OCI-M2 (cell line): ENCODE data around the gene THSD7A.

ENCODE experiments used
- DNase-seq: peaks from one replicate; lab custom pipeline; 2025; ENCODE audit not compliant: unreplicated experiment; lab: John Stamatoyannopoulos, UW

Gene THSD7A

GRCh38 chr7:11706666-11707605 lies 125.1 kb downstream of the THSD7A start:
- DNase-seq: no peak

GRCh38 chr7:11703829-11704228 lies 128.2 kb downstream of the THSD7A start:
- DNase-seq: no peak

- DNase-seq: no peak
These were observed 129.1 kb downstream of the THSD7A start for GRCh38 chr7:11702938-11703337.

GRCh38 chr7:11701829-11702560 lies 130.0 kb downstream of the THSD7A start:
- no peak for DNase-seq

GRCh38 chr7:11699666-11700065 lies 132.3 kb downstream of the THSD7A start:
- DNase-seq: no peak

DNA sequence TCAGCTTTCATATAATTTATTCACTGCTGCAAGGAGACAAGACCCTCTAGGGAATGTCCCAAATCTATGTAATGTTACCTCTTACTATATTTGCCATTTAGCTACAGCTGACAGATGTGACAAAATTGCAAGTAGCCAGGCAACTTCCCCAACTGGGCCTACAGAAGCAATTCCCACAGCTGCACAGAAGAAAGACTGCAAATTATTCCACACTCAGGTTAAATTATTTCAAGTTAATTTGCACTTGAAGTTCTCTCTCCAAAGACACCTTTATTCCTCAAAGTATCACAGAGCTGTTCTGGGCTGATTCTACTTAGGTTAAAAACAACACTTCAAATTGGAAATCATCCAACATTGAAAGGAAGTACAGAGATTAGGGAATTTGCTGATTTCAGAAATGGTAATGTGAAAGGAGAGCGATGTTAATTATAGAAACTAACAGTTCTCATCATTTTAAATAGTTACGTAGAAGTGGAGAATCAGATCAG lies 133.6 kb downstream of the THSD7A start:
- no peak for DNase-seq

- DNase-seq: no peak
These were observed 141.6 kb downstream of the THSD7A start for GRCh38 chr7:11690395-11690794.

DNA sequence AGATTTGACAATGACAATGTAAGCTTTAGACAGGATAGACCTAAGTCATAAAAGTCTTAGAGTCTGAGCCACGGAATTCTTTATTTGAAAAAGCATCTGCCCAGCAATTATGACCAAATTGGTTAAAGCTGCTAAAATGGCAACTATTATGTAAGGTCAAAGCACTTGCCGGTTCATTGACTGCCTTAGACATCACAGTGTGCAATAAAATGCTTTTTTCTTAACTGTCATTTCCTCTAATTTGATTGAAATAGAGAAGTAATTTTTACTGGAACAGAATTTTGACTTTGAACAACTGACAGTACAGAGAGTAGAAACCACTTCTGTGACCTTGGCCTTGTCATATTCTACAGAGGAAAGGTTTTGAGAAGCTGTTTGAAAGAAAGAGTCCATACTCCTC lies 142.9 kb downstream of the THSD7A start:
- DNase-seq: no peak

- no peak for DNase-seq
These were observed 150.5 kb downstream of the THSD7A start for GRCh38 chr7:11681461-11681860.

DNA sequence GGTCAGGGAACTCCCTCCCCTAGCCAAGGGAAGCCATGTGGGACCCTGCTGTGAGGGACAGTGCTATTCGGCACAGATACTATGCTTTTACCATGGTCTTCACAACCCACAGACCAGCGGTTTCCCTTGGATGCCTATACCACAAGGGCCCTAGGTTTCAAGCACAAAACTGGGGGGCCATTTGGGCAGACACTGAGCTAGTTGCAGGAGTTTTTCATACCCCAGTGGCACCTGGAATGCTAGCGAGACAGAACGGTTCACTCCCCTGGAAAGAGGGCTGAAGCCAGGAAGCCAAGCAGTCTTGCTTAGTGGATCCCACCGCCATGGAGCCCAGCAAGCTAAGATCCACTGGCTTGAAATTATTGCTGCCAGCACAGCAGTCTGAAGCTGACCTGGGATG lies 156.8 kb downstream of the THSD7A start:
- DNase-seq: no peak

DNA sequence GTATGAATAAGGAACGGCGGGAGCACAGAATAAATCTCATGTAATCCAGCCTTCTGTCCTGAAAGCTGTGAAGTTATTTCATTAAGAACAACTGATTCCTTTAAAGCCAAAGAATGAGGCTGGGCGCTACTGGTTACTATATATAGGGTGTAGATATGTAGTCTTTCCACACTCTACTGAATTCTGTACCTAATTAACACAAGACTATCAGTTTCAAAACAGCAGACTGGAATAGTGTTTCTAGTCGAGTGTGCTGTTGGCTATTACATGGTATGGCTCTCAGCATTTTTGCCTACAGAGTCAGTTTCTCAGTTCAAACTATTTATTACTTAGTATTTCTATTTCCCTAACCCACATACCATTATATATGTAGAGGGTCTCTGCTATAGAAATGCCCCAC lies 163.3 kb downstream of the THSD7A start:
- DNase-seq: no peak

- DNase-seq: no peak
These were observed 164.2 kb downstream of the THSD7A start for GRCh38 chr7:11667810-11668185.

- DNase-seq: no peak
These were observed 164.8 kb downstream of the THSD7A start for GRCh38 chr7:11667071-11667809.

GRCh38 chr7:11665357-11665756 lies 166.6 kb downstream of the THSD7A start:
- DNase-seq: no peak

DNA sequence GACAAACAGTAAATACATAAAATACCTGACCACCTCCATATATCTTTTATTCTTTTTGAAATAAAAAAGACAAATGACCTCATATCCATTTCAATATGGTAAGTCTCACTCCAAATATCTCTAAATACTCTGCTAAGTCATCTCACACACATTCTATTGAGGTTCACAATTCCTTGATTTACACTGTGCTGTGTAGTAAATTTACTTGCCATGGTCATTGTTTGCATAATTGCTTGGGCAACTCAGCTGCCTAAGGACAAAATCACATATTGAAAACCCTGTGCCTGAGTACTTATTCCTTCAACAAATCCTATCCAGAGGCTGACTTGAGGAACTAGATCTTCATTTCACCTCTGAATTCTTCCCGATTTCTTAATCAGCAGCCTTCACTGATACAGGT lies 176.4 kb downstream of the THSD7A start:
- DNase-seq: no peak

- DNase-seq: no peak
These were observed 176.8 kb downstream of the THSD7A start for GRCh38 chr7:11655163-11655562.

DNA sequence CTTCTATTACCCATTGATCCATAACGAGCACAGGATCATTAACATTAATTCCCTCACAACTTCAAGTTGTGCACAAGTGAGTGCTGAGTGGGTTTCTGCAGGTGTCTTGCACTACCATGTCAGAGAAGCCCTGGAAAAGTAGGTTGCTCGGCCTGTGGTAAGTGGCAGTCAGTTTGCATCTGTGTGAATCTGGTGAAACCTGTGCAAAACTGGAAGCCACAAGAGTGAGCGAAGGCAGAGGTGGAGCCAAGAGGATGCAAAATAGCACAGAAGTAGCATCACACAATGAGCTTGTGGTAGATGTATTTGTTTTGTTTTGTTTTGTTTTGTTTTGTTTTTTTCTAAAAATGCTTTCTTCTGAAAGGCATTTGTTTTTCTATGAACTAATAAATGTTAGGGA lies 181.5 kb downstream of the THSD7A start:
- no peak for DNase-seq

GRCh38 chr7:11650030-11650429 lies 182.0 kb downstream of the THSD7A start:
- DNase-seq: no peak

DNA sequence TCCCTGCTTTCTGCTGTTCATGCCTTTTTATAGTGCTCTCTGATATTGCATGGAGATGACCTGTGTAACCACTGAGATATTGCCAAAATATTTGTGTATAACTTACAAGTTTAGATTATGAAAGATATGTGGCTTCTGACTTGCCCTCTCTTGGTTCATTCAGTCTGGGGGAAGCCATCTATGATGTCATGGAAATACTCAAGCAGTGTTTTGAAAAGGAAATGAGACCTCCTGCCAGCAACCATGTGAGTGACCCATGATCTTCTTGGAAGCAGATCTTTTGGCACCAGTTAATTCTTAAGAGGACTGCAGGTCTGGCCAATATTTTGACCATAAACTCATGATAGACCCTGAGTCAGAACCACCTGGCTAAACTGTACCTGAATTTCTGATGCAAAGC lies 183.0 kb downstream of the THSD7A start:
- DNase-seq: no peak

GRCh38 chr7:11648101-11648500 lies 183.9 kb downstream of the THSD7A start:
- DNase-seq: no peak

DNA sequence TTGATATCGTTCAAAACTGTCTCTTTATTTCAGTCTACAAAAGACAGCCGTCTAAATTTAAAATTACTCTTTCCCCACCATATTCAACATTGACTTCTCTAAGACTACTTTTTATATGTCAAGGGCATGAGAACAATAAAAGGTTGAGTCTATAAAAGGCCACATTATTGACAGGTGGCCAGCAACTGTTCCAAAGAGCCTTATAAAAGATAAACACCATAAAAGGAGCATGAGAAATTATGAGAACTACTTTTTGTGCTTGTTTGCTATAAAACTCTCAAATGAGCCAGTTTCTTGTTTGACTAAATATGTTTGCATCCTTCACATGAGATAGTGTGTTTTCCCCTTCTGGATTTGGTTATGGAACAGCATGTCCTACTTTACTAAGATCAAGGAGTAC lies 189.2 kb downstream of the THSD7A start:
- no peak for DNase-seq
